Stimulated activated CD8-positive, alpha-beta memory T cell treated with anti-CD3 and anti-CD28 coated beads, Interleukin-15, amount 100 ng/mL, for 4 hours (primary cell): ENCODE results near the gene CLASP2.

Experiments
- DNase-seq, 2 donors: peaks; one replicate each; pipeline ENCODE4 v3.0.0-alpha.2; 2020; ENCODE audit warnings: low read depth in 2 of 2

The CLASP2 gene

GRCh38 chr3:33636125-33636850, 81.8 kb downstream of the CLASP2 start:
- no peak for DNase-seq

- DNase-seq, result no peak
These were observed 83.8 kb downstream of the CLASP2 start for GRCh38 chr3:33634262-33634661.

DNA sequence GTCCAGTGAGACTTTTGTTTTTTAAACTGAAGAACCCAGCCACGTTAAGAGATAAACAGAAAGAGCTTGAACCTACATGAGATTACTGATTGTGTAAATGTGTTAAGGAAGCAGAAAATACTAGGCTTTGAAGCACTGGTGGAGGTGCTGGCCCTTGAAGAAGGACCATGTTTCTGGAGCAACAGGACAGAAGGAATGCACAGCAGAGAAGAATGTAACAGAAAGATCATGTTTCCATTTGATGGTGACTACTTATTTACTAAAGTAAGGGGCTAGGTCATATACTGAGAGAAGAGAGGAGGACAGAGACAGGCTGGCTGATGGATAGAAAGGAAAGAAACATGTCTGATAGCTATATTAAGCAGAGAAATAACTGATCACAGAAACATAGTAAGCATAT, 88.8 kb downstream of the CLASP2 start:
- DNase-seq, result no peak

DNA sequence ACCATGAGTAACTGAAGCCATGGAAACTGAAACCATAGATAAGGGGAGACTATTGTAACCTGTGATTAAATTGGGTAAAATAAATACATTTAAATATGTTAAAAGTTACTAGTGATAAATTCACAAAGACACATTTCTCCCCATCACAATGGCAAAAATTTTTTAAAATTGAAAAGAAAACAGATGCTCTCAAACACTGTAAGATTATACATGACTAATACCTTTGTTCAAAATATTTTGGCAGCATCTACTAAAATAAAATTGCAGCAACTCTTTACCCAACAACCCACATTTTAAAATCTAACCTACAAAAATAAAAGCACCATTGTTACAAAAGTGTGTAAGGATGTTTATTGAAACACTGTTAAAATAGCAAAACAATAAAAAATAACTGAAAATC, 93.3 kb downstream of the CLASP2 start:
- no peak for DNase-seq

- no peak for DNase-seq
These were observed 105.0 kb downstream of the CLASP2 start for GRCh38 chr3:33613041-33613440.

- no peak for DNase-seq
These were observed 105.4 kb downstream of the CLASP2 start for GRCh38 chr3:33612607-33613006.

DNA sequence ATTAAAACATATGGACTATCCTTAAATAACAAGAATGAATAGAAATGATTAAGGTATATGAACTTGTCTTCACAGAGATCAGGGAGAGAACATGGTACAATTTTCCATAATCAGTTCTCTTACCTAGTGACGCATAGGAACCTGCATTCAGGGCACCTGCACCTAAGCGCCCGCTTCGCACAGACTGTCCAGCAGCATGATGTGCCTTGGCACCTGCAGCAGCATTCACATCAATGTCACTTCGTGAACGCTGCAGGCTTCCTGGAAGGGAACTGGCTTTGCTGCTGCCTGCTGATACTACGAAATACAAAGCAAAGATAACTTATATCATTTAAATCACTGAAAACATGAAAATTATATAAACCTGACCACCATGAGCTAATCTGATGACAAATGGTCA, 115.2 kb downstream of the CLASP2 start:
- DNase-seq, result no peak

- no peak for DNase-seq
These were observed 120.8 kb downstream of the CLASP2 start for GRCh38 chr3:33597257-33597689.

- DNase-seq, result no peak
These were observed 125.1 kb downstream of the CLASP2 start for GRCh38 chr3:33592999-33593398.

DNA sequence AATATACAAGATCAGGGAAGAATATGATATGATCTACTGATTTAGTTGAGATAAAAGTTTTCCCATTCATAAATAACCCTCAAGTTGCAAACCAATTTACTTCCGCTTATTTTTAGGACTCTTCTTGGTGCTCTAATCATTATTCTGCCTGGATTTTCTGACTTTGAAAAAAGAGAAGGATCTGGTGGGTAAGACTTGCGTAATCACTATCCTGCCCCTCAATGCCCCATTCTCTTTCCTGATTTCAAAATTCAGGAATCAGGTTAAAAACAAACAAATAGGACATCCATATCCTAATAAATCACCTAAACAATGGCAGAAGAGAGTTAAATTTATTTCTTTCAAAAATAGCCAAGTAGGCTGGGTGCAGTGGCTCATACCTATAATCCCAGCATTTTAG, 127.5 kb downstream of the CLASP2 start:
- no peak for DNase-seq

GRCh38 chr3:33586402-33586801, 131.7 kb downstream of the CLASP2 start:
- DNase-seq, result no peak

GRCh38 chr3:33582234-33582633, 135.8 kb downstream of the CLASP2 start:
- DNase-seq, result no peak

GRCh38 chr3:33581666-33582065, 136.4 kb downstream of the CLASP2 start:
- DNase-seq, result no peak

GRCh38 chr3:33579840-33580239, 138.2 kb downstream of the CLASP2 start:
- no peak for DNase-seq

DNA sequence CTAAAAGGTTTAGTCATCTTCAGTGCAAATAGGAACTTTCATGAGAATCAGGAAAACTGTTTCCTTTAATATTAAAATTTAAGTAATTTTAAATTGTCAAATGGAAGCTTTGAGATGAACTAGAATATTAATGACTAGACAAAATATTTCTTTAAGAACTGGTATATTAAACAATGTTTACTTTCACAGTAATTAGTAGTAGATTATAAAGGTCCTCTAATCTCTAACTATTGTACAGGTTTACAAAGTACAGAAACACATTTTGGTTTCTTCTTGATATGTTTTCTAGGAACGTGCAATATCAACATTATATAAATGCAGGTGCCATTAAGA, 138.9 kb downstream of the CLASP2 start:
- DNase-seq, result no peak

DNA sequence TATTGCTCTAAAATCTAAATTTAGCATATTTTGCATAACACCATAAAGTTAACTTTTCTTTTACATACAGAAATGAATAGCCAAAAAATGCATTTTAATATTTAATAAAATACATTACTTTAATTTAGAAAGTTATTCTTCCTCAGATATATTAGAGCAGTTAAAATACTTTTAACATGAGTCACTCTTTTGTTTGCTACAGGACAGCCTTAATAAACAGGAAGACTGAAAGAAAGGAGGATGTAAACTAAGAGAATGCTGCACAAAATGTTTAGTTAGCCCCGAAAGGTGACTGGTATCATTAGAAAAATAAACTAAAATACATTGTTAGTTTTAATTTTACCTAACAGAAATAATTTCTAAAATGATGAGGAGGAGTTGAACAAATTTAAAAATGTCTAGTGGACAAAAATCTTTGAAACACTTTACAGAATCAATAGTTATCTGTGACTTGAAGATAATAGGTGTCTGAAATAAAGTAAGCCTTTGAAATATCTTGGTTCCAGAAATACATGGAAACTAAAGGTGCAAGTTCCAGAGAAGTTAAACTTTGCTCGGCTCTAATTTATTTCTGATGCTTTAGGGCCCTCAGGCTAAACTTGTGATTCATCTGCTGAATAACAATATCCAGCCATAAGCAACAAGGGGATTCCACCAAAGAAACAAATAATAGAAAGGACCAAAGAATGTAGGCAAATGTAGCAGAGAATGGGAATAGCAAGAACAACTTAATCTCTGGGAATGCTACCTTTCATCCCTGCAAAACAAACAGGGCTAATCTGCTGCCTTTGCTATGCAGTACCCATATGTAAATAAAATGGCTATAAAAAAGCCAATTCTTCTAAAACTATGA, 139.5 kb downstream of the CLASP2 start:
- DNase-seq, result no peak

- no peak for DNase-seq
These were observed 140.5 kb downstream of the CLASP2 start for GRCh38 chr3:33577588-33577987.

DNA sequence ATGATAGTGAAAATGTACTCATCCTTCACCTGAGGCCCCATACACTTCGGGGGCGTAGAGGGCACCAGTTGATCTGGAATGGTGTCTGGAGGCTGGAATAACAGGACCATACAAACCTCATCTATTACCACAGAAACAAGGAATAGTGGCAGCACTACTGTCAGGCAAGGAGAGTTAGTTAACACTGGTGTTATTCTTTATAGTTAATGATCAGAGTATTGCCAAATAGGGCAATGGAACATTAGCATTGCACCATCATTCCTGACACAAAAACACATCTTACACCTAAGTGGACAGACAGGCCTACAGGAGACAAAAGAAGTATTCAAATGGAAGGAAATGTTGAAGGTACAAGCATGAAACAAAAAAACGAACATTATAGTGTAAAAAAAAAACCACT, 140.9 kb downstream of the CLASP2 start:
- no peak for DNase-seq

DNA sequence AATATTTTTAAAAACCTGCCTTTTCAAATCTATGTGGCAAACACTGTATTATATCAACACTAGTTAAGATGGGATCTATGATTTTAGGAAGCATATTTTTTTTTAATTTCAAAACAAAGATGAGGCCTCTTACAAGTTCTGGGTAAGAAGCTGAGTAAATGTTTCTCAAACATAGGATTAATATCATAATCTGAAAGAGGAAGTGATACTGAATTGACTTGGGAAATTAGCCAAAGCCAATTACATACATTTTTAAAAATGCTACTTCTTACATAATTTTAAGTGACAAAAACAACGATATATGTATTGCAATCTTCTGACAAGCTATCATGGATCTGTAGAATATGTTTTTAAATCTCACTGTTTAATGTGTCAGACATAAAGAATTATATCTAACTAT, 142.7 kb downstream of the CLASP2 start:
- DNase-seq, result no peak

- DNase-seq, result no peak
These were observed 160.2 kb downstream of the CLASP2 start for GRCh38 chr3:33557829-33558228.

DNA sequence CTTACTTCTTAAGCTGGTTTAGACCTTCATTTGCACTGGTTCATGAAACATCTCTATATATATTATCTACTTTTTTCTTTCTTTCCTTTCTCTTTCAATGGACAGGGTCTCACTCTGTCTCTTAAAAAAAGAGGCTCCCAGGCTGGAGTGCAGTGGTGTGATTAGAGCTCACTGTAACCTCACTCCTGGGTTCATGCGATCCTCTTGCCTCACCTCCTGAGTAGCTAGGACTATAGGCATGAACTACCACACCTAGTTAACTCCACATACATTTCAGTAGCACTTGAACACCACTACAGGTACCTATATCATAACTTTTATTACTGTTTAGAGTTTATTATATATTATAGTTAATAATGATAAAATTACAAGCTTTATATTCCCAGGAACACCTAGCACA, 160.8 kb downstream of the CLASP2 start:
- DNase-seq, result no peak

GRCh38 chr3:33547101-33547500, 171.0 kb downstream of the CLASP2 start:
- no peak for DNase-seq

DNA sequence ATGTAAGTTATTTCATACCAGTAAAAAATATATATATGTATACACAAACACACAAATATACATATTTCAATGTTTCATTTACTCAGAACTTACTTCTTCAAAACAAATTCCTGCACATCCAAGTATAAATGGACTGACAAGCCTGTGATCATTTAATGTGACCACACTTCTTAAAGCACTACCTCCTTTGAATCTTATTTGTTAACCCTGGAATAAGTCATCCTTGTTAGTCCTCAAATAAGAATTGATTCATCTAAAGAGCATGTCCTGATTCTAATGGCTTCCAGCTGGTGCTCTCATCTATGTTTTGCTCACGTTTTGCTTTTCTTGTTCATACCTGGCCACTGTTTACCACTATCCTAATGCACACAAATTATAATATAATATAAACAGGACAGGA, 173.9 kb downstream of the CLASP2 start:
- no peak for DNase-seq
